HG02623 (cell line): ENCODE results near the gene BAHCC1.

Experiments used
- ATAC-seq: cut with Tn5 transposase; IDR thresholded peaks from one replicate; pipeline ENCODE4 v1.9.1; 2021; ENCODE audit warnings: moderate library complexity; ENCODE audit not compliant: unreplicated experiment

Gene BAHCC1

DNA sequence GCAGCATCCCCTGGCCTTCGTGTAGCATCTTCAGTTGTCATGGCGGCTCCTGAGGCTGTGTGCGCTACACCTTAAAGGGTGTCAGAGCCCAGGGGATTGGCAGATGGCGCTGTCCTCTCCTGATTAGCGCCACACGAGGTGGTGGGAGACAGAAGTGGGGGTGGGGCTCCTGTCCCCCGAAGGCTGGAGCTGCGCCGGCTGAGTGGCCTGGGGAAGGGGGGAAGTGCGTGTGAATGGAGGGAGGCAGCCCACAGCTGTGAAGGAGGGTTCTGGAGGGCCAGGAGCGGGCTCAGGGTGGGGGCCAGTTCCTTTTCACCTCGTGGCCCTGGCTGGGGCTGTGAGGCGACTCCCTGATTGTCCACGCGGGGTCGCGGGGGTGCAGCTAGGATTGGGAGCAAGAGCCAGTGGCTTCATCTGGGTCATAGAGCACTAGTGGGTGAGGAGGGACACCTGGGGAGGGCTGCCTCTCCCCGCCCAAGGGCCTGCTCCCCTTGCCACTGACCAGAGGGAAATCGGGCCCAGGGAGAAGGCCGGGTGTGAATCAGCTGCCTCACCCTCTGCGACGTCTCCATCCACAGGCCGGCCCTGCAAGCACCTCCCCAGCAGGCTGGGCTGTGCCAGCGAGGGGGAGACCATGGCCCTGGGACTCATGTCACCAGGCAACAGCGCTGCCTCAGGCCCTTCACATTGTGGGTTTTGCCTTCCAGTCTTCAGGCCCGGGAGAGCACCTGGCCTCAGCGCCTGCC is 14.1 kb downstream of the BAHCC1 start:
- ATAC-seq: no peak

DNA sequence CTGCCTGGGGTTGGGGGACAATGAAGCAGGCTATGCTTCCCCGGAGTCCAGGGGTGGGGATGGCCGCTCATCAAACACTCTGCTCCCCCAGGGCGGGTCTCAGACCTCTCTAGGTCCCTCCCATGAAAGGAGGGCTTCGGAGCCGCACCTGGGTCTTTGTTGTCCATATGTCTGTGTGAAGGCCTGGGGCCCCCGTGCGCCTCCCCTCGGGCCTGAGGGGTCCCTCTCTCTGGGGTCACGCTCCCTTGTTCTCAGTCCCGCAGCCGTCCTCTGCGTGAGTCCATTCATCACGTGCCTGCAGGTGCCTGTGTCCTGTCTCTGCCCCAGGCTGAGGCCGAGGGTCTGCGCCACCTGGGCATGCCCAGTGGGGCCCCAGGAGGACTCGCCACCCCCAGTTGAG is 15.6 kb downstream of the BAHCC1 start:
- ATAC-seq: no peak

DNA sequence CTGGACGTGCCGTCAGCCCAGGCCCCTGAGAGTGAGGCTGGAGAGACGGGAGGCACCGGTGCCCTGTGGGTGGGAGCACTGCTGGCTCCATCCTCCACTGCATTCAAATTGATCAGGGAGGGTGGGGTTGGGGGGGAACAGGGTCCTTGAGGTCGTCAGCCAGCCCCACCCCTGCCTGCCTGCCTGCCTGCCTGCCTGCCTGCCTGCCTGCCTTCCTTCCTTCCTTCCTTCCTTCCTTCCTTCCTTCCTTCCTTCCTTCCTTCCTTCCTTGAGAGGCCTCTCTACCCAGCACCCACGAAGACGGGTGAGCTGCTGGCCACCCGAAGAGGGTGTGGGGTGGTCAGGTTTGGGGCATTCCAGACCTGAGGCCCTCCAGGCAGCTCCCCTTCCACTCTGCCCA is 16.0 kb downstream of the BAHCC1 start:
- no peak for ATAC-seq

DNA sequence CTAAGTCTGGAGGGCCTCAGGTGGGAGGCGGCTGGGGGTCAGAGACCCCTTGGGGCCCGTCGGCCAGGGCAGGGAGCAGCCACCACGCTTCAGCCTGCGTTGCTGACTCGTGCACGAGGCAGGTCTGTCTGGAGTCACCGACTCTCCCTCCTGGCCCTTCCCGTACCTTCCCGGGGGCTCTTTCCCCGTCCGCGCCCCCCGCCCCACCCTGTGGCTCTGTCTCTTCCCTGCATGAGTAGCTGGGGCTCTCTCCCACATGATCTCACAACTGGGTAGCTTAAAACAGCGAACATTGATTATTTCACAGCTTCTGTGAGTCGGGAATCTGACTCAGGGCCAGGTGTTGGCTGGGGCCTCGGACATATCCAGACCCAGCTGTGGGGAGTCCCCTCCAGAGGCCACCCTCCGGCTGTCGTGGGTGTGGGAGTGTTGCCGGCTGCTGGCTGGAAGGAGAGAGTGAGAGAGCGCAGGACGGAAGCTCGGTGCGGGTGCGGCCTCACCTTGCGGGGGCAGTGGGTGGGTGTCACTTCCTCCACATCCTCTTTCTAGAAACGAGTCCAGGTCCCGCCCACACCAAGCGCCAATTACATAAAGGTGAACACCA is 17.3 kb downstream of the BAHCC1 start:
- no peak for ATAC-seq

DNA sequence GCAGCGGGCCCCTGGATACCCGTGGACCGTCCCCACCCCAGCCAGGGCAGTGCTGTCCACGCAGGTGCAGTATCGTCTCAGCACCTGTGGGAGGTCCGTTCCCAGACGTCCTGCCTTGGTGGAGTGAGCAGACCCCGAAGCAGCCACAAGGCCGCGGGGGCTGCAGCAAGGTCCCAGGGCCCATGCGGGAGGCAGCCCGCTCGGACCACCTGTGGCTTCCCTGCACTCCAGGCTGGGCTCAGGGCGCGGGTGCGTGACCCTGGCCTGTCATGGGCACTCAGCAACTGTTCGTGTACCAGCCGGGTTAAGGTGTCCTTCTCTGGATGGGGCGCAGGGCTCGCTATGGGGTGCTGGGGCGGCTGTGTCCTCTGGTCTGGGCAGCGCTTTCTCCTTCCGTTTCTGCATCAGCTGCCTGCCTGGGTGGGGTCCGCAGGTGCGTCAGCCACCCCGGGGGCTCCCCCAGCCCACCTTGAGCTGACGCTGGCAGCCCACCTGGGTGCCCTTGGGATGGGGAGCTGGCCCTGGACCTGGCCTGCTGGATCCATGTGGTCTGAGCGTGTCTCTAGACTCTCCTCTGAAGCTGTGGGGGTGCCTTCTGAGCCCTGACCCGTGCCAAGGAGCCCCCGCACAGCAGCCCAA is 18.4 kb downstream of the BAHCC1 start:
- no peak for ATAC-seq

DNA sequence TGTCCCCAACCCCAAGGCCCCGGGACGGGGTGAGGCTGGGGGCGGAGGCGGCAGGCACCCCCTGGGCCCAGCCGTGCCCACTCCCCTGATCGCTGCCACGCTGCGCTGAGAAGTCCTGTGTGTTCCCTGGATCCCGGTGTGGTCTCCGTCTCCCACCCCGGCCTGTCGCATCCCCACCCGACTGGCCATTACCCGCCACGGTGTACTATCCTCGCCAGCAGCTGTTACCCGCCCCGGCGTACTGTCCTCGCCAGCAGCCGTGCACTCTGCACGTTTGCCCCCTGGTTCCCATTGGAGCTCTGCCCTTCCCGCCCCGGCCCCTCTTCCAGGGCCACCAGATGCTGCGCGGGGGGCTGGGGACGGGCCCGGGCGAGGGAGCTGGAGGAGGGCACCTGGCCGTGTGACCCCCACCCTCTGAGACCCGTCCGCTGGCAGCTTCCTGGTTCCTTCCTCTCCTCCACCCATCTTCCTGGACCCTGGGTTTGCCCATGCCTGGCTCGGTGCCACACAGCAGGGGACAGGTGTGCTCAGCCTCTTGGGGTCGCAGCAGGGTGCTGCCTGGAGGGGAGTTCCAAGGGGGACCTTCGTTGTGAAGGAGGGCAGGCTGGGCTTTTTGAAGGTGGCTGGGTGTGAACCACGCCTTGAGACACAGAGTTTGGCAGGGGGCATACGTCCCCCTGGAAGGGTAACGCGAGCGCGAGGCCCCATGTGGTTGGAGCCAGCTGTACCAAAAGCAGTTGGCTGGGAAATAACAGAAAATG is 19.7 kb downstream of the BAHCC1 start:
- no peak for ATAC-seq

DNA sequence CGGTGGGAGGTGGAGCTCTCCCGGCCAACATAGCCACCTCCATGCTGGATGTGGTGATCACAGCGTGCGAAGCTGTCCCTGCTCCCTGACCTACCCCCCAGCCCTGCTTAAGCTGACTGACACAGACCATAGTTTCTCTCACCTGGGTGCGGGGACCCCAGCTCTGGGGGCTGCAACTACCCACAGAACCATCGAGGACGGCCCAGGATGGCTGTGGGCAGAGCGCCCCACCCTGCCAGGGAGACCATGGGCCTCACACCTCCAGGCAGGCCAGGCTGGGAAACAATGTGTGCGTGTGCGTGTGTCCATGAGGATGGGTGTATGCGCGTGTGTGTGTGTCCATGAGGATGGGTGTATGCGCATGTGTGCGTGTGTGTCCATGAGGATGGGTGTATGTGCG is 20.4 kb downstream of the BAHCC1 start:
- ATAC-seq: no peak

DNA sequence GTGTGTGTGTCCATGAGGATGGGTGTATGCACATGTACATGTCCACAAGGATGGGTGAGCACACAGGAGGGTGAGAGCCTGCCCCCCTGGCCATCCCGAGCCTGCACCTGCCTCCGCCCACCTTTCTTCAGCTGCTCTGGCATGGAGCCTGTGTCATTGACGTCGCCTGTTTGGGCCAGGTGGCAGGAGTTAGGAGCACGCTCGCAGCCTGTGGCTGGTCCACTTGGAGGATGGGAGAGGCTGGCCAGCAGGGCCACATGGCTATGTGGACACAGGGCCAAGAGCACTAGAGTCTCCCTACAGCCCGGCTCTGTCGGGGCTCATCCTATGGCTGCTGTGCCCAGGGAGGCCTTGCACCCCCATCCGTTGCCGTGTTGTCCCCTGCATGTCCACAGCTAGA is 21.4 kb downstream of the BAHCC1 start:
- no peak for ATAC-seq

DNA sequence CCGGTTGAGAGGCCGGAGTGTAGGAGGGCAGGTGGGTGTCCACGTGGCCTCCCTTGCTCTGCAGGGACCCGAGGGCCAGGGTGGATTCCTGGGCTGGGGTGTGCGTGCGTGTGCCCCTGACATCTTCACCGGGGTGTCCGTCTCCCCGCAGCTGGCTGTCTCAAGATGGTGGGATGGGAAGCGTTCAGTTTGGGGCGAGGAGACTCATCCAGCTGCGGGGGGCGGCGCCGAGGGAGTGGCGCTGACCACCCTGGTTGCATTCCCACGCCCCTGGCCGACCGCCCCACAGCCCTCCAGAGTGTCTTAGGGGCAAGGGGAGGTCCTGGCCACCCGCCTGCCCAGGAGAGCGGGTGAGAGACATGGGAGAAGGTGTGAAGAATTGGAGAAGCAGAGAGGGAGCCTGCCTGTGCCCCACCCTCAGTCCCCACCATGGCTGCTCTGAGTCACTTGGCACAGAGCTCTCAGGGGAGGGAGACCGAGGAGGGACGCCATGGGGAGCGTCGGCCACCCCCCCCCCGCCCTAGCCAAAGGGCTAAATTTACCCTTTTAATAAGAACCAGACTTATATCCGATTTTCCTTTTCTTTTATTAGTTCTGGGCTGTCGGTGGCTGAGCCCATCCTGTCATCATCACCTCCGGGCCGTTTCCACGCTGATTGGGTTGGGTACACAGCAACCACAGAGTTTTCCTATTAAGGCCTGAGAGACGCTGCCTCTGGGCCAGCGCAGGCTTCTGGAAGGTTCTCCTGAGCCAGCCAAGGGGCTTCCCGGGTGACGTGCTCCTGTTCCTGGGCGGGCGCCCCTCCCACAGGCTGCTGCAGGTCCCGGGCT is 22.0 kb downstream of the BAHCC1 start:
- no peak for ATAC-seq

DNA sequence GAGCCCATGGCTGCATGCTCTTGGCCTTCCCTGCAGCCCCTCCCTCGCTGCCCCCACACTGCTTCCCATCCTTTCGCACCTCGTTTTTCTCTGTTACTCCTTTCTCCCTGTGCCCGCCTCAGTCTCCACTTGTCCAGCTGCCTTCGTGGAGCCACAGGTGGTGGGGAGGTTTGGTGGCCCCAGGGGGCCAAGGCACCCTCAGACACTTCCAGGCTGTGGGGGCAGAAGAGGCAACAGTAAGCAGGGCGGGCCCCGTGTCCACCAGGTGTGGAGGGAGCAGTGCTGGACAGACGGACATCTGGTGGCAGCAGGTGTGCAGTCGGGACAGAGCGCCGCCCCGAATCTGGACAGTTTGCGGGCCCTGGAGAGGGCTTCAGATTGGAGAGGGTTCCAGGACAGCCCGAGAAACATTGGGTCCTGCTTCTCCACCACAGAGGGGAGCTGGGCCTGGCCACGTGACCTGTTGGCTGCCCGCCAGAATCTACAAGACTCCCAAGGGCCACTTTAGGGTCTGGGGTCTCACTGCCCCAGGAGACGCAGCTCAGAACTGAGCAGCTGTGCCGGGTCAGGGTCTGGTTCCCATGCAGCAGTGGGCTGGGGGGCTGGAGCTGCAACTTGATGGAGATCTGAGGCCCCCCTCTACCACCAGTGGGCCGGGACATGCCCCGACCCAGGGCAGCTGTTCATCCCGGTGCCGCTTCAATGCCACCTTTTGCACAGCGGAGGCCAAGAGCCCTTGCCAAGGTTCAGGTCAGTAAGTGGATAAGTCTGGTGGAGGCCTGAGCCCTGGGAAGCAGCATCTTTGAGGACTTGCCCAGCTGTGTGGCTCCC is 22.8 kb downstream of the BAHCC1 start:
- ATAC-seq: no peak

DNA sequence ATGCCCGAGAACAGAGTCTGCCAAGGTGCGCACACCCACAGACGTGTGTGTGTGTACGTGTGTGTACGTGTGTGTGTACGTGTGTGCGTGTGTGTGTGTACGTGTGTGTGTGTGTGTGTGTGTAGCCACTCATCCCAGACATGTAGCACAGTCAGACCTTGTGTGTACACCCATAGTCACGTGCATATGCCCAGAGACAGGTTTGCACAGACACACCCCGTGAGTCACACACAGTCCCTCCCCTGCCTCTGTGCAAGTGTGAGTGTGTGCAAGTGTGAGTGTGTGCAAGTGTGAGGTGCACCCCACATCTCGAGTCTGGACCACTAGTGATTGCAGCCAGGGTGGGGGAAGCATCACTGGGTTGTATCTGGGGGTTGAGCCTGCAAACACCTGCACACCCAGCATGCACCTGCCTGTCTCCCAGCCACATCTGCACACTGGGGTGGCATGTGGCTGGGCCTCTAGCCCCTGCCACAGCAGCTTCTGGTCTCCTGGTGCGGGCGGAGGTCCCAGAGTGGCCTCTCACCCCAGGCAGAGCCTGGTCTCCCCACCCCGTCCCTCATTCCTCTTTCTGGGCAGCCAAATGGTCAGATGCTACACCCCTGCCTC is 23.6 kb downstream of the BAHCC1 start:
- ATAC-seq: no peak

DNA sequence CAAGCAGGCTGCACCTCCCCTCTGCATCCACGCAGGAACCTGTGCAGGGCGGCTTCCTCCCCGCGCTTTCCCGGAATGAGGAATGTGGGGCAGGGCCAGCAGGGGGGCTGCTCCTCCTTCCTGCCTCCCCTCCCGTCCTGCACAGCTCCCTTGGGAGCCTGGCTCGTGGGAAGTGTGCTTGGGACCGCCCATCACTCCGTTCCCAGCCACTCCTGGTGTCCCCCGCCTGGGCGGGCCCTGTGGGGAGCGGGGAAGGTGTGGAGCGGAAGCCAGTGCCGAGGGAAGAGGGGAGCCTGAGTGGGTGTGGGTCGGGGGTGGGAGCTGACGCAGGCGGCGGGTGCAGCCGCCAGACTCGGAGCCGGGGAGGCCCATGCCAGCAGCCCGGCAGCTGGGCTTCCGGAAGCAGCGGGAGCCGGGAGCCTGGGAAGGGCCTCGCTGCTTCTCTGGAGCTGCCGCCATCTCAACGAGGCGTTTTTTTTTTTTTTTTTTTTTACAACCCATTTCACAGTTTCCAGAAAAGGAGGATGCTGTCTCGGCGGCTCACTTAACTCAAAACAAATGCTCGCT is 24.1 kb downstream of the BAHCC1 start:
- ATAC-seq: no peak

DNA sequence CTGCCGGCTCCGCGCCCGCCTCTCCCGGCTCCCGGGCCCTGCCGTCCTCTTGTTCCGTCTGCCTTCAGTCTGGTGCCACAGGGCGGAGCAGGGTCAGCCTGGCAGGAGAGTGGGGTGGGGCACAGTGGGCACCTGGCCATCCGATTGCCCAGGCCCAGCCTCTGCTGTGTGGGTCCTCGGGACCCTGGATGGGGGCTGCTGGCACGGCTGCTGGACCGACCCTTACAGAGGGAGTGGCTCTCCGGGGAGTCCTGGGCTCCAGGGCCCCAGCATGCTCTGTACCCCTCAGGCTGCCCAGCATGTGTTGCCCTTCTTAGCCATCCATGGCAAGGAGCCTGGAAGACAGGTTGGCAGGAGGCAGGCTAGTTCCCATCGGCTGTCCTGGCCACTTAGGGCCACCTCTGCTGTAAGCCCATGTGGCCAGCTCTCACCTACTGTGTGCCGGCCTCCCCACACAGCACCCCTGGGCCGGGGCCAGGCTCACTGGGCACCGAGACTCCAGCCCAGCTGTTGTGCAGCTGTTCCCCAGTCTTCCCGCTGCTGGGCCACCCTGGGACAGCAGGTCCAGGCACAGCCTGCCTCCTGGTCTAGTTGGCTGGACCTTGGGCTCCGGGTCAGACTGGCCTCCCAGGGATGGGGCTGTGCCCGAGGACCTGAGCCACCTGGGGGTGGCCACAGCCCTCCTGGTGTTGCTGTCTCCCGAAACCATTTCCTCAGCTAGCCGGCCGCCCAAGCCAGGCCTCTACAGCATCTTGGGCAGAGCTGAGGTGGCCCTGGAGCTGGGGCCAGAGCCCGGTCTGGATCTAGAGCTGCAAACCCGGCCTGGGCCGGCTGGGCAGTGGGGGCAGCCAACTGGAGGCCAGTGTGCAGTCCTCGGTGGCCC is 24.9 kb downstream of the BAHCC1 start:
- ATAC-seq: no peak

DNA sequence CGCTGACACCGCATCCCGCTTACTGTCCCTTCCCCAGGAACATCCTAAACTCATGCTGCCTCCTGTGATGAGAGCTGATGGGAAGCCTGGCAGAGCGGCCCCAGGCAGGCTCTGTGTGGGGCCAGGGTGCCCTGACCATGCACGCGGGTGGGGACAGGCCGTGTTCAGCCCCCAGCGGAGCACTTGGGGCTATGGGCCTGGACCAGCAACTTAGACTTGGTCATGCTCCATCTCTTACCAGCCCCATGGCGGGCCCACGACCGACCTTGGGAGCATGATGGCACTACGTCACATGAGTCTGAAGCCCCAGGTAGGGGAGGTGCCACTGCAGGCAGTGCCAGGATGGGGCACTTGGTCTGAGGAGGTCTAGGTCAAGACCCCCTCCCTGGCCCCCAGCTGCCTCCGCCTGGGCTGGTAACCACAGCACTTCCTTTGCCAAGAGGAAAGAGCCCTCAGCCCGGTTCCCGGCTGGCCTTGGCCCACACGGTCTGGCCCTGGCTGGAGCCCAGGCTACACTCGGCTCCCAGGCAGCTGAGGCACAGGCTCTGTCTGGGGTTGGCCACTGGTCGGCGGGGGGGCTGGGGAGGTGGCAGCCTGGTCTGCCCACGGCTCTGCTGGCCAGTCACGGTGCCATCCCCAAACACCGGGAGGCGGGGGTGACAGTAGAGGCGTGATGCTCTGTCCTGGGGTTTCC is 25.7 kb downstream of the BAHCC1 start:
- ATAC-seq: no peak

DNA sequence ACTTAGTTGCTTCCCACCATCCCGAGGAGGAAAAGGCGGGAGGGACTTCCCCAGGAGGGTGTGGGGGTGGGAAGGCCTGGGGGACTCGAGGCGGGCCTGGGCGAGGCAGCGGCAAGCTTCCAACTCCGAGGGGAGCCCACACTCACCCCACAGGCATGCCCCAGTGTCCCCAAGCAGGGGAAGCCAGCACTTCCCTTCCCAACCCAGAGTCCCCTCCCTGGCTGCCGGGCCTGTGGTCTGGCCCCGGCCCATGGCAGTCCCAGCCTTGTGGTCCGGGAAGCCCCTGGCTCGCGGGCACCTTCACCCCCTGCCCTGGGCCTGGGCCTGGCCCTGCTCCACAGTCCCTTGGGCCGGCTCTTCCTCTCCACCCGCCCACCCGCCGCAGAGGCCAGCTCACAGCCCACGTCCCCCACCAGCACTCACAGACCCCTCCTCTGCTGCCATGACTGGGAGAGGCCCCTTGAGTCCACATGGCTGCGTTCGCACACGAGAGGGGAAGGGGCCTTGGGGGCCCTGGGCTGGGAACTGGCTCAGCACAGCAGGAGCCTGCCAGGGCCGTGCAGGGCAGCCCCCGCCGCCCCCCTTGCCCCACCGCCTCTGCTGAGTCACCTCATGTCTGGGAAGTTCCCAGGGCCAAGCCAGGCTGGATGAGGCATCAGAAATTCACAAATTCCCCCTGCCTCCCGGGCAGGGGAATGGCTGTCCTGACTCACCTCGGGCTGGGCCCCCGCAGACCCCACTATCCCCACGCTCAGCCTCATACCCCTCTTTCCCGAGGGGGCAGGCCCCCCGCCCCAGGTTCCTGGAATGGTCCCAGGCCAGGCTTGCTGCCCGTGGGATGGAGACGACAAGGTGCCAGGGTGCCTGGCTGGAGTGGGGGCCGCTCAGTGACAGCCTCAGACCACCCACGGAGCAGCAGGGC is 27.8 kb downstream of the BAHCC1 start:
- no peak for ATAC-seq

DNA sequence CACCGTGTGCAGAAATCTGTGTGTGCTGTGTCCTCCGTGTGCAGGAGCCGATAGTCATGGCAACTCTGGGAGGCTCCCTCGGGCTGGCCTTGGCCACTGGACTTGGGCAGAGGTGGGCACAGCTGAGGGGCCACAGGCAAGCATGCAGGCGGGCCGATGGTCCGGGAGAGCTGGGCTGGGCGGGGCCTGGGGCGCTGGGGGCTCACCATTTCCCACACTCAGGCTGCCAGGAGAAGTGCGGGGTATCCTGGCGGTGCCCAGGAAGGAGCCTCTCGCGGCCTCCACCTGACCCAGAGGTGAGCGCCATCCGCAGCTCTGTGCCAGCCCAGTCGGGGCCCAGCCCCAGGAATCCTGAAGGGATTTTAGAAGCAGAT is 28.4 kb downstream of the BAHCC1 start:
- ATAC-seq: no peak
